Midbrain (tissue), 1 donor: ENCODE data around the gene EPSTI1.
"Not testable (repeated sequence)": the region's sequence is repeated elsewhere in the genome, so short reads cannot be mapped to it uniquely, and the experiment has no call there.

Experiments used
- DNase-seq: peaks from one replicate; lab custom pipeline; 2025; lab: John Stamatoyannopoulos, UW

Gene EPSTI1

DNA sequence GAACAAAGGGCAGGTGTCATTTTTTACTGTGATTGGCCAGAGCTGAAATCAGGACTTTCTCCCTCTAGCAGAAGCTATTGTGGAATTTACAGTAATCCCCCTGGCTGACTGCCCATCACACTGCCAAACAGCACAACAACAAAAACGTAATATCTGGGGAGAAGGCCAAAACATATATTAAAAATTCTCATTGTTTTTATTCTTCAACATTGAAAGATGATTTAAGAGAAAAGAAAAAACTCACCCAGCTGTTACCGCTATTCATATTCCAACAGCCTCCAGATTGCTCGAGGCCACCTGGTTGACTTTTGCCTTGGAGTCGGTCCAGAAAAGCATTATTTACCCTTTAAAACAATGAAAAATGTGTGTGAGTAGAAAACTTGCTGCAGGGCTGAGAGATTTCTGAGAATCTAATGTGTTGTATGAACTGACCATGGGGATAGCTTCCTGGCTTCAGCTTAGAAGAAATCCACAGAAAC is 97.2 kb downstream of the EPSTI1 start:
- no peak for DNase-seq

DNA sequence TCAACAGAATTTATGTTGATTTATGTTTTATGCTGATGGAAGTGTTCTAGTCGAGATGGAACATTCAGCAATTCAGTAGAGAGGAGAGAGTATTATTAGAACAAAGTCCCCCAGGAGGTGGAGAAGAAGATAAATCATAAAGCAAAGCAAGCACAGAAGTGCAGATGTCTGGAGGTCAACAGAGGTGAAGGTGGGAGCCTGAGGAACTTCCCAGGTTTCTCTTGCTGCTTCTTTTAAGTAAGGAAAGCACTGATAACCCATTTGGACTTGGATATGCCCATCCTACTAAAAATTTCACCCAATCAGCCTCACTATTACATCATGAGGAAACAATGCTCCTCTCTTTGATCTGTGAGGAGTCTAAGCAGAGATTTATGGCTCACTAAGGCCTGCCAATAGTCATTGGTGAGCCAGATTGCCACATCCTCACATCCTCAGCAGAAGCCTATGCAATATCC is 98.8 kb downstream of the EPSTI1 start:
- DNase-seq, result no peak

DNA sequence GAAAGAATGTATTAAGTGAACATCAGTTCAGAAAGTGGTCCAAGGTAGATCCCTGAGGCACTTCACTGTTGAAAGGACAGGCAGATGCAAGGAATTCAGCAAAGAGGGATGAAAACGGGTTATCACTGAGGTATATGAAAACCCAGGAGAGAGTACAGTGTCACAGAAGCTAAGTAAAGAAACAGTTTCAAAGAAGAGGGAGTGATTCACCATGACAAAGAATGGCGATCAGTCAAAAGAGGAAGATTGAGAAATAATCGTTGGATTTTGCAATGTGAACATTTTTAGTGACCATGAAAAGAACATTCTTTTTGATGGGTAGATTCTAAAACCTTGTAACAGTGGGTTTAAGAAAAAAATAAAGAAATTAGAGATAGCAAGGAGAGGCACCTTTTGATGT is 99.3 kb downstream of the EPSTI1 start:
- no peak for DNase-seq

DNA sequence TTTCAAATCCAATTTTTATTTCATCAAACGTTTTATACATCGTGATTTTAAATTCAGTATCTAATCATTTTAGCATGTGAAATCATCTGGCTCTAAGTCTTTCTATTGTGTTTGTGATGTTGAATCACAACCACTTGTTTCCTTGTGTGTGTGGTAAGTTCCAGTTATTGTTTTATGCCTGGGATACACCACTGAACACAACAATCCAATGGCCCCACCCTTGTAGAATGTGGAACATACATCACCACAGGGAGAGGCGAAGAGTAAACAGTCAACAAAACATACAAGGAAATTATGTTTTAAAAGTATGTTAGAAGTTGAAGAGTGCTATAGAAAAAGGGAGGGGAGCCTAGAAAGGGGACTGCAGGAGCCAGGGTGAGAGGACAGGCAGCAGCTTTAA is 100.5 kb downstream of the EPSTI1 start:
- no peak for DNase-seq

DNA sequence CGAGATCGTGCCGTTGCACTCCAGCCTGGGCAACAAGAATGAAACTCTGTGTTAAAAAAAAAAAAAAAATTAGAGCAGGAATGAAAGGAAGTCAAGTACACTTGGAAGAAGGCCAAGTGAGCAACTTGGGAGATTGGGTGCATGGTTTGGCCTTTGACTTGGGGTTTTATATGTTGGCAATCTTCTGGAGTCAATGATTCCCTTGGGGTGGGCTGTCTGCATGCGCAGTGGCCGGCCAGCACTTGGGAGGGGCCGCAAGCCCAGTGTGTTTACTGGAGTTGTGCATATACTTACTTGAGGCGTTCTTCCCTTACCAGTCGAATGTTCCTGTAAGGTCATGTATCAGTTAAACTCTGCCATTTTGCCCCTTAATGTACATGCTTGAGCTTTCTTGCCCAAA is 106.7 kb downstream of the EPSTI1 start:
- no peak for DNase-seq

DNA sequence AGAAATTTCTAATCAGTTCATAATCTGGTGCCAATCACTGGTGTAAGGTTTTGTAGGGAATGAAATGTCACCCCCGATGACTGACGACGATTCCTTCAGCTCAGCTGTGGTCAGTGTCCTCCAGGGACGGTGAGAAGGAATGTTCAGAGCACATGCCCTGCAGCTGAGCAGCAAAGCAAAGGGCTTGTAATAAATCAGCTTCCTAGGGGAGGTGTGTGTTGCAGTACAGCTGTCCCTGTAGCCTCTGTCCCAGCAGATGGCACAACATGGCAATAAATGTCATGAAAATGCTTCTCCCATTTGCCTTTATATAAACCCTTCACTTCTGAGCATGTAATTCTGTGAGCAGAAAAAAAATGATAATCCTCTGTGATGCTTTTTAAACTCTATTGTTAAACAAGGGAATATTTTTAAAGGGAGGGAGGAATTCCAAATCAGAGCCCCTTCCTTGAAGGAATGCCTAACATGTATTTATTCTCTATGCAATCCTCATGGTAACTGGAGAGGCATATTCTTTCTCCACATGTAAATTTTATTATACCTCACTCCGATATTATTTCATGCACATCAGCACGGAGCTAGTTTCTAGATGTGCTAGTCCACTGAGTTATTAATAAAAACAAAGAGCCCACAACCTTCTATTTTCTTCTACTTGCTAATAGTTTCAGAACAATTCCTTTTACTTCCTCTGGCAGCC is 108.1 kb downstream of the EPSTI1 start:
- DNase-seq, result no peak

DNA sequence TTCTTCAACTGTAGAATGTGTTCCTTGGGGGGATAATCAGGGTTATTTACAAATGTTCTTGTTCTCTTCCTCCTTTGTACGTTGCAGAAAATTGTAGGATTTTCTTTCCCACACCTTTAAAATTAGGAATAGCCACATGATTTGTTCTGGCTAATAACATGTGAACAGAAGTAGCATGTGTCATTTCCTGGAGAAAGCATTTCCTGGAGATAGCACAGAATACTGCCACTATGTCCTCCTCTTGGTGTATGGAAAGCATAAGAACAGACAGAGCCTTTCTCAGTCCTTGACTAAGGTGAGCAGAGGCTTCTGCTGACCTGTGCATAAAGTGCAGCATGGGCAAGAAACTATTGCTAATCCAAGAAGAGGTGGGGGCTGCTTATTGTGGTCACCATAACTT is 108.9 kb downstream of the EPSTI1 start:
- no peak for DNase-seq

DNA sequence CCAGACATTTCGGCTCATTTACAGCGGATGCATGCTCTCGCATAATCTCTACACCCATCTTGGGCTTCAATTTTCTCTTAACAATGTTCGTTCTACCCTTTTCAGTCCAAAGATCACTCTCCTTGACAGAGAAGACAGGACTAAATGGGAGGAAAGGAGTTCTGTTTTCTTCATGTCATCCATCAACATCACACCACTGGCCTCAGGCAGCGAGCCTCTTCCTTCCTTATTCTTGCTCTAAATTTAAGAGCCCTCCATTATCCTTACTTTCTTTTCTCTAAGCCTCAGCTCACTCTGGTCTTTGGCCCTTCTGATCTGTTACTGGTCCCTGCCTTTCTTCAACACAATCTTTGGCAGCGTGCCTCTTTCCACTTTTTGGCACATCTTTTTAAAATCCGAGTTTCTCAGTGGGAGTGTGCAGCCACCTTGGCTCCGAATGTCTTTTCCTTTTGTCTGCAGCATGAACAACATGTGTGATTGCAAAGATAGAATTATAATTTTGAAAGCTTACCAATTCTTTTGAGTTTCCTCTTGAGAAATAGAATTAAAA is 111.9 kb downstream of the EPSTI1 start:
- no peak for DNase-seq

DNA sequence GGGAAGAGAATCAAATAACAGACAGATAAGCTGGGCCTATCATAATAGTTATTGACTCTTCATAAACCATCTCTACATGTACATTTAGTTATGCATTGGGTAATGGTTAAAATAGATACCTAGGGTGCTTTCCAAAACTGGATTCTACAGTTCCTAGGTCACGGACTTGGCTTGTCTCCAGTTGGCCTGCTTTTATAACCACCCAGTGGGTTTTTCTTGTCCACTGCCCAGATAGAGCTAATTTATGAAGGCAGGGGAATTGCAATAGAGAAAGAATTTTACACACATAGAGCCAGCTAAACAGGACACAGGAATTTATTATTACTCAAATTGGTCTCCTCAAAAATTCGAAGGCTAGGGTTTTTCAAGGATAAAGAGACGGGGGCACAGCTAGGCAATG is 113.3 kb downstream of the EPSTI1 start:
- no peak for DNase-seq

DNA sequence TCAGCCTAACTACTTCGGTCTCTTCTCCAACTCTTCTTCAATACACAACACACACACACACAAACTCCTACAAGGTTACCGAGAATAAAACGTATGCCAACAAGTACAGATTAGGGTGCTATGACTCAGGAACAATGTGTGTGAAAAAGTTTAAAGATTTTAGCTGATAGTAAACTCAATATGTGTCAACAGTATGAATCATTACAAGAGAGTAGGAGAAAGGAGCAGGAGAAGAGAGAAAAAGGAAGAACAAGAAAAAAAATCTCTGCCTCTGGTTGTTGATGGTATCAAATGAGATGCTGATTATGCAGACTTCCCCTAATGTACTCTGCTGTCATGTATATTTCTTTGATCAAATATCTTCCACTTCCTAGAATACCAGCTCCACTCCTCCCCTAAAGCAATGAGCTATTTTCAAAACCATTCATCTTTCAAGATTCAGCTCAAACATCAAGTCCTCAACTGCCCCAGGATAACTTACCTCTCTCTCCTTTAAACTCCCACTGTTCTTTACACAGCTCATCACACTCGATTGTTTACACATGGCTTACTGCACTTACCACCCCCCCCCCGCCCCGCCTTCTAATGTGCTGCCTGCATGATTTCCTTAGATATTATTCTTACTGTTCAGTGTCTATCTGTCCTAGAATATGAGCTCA is 115.0 kb downstream of the EPSTI1 start:
- no peak for DNase-seq

DNA sequence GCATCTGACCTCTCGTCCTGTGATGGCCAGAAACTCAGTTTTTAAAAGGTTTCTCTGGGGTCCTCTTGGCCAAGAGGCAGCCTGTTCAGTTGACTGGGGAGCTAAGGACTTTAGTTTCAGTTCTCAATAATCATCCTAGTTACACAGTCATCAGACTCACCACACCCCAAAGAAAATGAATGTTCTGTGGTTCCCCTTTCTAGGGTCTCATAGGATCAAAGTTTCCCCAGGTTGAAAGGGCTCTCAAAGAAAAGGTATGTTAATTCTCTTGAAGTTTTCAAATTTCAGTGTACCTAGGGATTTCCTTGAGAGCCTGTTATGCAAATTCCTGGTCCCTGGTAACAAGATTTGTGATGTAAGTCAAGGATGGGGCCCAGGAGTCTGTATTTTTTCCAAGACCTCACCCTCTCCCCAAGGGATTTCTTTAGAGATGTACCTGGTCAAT is 115.7 kb downstream of the EPSTI1 start:
- DNase-seq, result no peak

DNA sequence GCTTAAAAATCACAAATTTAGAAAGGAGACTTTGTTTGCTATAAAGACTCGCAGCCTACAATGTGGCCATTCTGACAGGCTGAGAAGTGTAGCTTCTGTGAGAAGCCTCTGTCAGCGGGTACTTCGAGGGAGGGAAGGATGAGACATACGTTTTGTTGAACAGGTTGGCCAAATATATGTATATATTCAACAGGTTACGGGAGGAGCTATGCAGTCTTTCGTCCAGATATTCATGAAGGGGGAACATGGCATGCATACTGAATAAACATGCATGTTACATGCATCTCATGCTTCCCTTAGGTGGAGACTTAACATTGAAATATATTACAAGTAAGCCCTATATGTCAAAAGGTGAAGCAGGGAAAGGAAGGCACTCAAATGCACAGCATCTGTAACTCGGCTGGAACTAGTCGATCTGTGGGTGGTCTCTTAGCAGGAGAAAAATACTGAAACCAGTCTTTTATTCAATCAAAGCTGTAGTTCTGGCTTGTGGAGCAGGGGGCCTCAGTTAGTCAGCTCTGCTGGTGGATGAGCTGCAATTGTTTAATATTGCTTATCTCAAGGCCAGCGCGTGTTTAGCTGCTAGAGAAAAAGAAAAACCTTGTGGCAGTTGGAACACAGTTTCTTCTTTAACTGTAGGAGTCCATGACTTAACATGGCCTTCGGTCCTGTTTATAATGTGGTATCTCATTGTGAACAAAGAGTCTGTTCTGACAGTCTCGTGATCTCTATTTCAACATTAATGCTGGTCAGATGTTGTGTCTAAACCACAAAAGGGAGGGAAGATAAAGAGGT is 116.4 kb downstream of the EPSTI1 start:
- DNase-seq, result no peak

DNA sequence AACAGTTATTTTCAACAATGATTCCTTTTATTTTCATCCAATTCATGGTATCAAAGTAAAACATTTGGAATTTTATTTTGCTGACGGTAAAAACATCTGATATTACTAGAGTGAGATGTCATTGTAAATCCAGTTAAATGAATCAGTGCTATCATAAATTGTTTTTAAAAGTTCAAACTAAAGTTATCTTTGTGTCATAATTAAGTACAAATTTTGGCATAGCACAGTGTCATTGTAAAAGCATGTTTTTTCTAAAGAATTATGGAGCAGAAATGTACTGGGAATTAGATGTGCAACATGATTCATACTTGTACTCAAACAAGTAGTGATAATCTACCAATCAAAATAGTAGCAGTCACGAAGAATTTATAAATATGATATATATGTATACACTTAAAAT is 117.8 kb downstream of the EPSTI1 start:
- no peak for DNase-seq

DNA sequence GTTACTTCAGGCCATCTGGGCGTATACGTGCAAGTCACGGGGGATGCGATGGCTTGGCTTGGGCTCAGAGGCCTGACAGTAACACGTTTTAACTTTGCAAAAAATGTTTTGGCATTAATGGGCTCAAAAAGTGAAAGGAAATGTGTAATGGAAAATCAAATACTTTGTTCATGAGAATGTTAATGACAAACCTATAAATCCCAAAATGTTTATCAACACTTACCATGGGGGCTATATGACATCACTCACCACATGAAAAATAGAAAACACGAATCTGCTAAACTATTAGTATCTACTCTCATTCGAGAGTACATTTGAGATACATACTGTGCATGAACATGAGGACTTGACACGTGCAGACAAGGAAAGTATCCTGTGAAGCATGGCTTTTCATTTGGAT is 119.0 kb downstream of the EPSTI1 start:
- DNase-seq, result no peak

DNA sequence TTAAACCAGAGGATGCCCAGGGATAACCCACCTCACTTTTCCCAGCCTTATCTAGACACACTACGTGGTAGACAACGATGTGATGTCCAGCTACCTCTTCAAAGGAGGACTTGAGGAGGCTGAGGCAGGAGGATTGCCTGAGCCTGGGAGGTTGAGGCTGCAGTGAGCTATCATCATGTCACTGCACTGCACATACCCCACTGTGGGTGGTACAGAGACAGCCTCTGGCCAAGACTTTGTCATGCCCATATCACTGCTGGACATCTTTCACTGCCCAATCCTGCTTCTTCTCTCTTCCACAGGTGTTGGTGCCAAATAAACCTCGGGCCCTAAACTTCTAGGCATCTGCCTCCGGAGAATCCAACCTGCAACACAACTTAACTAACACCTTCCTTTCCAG is 124.8 kb downstream of the EPSTI1 start:
- DNase-seq, result no peak

DNA sequence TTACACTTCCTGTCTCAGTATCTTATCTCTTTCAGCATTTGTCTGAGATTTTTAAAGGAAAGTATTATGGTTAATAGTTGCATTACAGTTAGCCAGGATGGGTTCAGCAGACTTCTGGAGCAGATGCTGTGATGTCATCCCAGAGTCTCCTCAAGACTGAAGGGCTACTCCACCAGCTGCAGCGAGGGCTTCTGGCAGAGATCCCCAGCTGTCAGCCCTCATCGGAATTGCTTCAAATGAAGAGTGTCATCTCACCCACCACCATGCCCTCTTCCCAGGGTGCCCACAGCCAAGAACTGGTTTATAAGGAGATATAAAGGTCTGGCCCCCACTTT is 126.3 kb downstream of the EPSTI1 start:
- DNase-seq, result no peak

DNA sequence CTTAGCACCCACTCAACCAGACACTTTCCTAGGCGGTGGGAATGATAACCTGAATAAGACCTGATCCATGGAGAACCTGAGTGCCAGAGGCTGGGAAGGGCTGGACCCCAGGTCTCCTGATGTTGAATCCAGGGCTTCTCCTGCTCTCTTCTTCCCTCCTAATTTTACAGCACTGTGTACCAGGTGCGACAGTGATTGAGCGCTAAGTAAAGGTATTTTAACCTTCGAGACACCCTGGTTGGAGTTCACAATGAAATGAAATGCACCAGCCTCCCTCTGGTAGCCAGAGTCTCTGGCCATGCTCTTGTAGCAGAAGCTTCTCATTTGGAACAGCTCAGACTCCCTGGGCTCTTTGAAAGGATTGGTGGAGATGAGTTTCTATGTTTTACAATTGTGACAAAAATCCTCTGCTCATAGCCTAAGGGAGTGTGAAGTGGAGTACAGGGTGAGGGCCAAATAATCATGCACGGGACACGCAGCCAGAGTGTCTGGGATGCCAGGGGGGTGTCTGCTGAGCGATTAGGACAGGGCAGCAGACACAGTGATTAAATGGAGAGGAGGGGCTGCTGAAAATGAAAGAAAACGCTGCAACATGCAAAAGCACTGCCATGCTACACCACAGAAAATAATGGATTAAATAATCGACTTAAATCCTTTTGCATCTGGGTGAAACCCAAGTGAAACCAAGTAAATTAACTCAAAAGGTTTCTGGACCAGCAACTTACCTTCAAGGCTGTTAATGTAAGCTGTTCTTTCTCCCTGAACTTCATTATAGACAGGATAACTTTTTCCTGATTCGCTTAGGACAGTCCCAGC is 126.9 kb downstream of the EPSTI1 start:
- DNase-seq, result no peak

DNA sequence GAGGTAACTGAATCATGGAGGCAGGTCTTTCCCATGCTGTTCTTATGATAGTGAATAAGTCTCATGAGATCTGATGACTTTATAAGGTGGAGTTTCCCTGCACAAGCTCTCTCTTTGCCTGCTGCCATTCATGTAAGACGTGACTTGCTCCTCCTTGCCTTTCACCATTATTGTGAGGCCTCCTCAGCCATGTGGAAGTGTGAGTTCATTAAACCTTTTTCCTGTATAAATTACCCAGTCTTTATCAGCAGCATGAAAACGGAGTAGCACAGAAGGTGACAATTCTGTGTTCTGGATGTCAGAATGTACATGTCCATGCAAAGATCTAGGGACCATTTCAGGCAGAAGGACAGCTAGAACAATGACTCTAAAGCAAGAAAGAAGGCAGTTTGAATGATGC is 129.7 kb downstream of the EPSTI1 start:
- not testable (repeated sequence) for DNase-seq

DNA sequence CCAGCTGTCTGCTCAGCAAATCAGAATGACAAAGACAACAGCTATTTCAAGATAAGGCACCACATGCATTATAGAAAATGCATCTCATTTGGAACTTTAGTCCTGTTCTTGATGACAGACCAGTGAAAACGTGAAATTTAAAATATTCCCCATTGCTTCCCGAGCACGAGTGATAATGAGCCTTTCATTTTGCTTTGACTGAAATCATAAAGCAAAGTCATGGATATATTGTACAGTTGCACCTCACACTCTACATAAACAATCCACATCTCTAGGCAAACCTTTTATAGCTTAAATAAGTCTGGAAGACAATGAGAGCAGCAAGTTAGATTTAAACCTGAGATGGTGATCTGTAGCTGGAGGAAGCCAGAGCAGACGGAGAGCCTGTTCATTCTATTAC is 131.6 kb downstream of the EPSTI1 start:
- no peak for DNase-seq

DNA sequence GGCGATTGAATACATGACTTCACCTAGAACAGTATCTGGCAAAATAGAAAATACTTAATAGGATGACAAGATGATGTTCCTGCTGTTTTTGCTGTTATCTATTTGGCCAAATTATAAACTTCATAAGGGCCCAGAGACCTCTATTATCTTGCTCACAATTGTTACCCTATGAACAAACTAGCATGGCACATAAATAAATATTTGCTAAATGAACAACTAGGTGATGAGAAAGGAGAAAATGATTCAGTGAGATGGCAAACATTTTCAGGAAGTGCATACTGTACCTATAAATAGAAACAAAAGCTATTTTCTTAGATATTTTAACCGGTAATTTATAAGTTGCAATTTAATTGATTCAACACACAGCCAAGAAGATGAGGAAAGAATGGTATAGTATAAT is 132.3 kb downstream of the EPSTI1 start:
- no peak for DNase-seq

DNA sequence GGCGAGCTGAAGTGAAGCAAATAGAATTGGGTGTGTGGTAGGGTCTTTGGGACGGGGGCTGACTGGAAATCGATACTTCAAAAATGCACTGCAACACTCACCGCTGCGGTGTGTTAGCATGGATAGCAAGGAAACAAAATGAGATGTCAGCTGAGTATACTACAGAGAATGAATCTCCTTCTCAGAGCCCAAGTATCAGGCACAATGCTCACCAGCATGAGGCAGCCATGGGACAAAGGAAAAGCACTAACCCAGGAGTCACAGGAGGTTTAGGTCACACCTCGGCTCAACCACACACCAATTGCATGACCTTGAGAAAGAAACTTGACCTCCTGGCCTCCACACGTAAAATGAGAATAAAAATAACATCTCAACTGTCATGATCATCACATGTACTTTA is 136.6 kb downstream of the EPSTI1 start:
- no peak for DNase-seq

DNA sequence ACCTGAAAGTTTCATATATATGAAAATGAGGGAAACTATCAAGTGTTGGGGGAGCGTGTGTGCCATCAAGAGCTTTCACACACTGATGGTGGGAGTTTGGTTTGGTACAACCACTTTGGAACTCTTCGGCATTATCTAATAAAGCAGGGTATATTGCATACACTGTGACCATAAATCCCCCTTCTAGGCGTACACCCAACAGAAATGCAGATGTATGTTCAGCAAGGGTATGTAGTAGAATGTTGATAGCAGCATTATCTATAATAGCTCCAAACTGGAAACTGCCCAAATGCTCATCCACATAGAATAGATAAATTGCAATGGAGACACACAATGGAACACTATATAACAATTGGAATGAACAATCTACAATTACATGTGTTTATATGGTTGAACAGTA is 139.9 kb downstream of the EPSTI1 start:
- no peak for DNase-seq
